ENCODE measurements around the gene KCNRG. TPM values are rescaled to one million over a fixed set of nuclear protein-coding genes. Genes with fewer than 3 reads are reported as not detected.
A peak's percentile ranks its signal among the peaks of the same experiment; 100 is the strongest.
"Not testable (repeated sequence)": the region's sequence is repeated elsewhere in the genome, so short reads cannot be mapped to it uniquely, and the experiment has no call there.

KCNRG gene
- total RNA-seq, 5 donors from 2014 or later (not counting 1 experiment from before 2014, with no cell fraction given): 0.47 to 1.5 (median 0.75) TPM

- ChIA-PET POLR2A (no interaction called here), CTCF (no interaction called here)
- H3K27me3 ChIP-seq (replicated peaks in 1 of 2; ENCODE audit: control insufficient read depth in 2 of 2, extremely low read depth in 1 of 2, insufficient read depth in 2 of 2, low read length in 1 of 2): no peaks in the 10 kb centered on the region
- ATAC-seq (replicated peaks in 1 of 4): no peak
- Mint-ChIP-seq H3K27me3 (no peaks in the 10 kb centered on the region), H3K36me3 (peaks cover 2% of the 10 kb centered on the region), H3K4me3 (no peak overlapping the region), H3K27ac (no peak overlapping the region), H3K4me1 (no peaks in the 10 kb centered on the region), H3K9me3 (no peaks in the 10 kb centered on the region)
- no peaks in the 10 kb centered on the region for H3K4me1 ChIP-seq (ENCODE audit: control insufficient read depth in 1 of 2, extremely low read depth in 1 of 2, insufficient read depth in 2 of 2, low read length in 2 of 2)
- H3K9me3 ChIP-seq: no peaks in the 10 kb centered on the region
- H3K4me3 ChIP-seq (ENCODE audit: control insufficient read depth in 1 of 2, extremely low read depth in 1 of 2, low read length in 1 of 2): no peak overlapping the region
- no peaks in the 10 kb centered on the region for H3K36me3 ChIP-seq (ENCODE audit: control insufficient read depth in 2 of 2, extremely low read depth in 1 of 2, insufficient read depth in 1 of 2, low read length in 1 of 2)
- no peak overlapping the region for H3K27ac ChIP-seq (ENCODE audit: low read length)
- DNase-seq: no peak
These were observed 22.5 kb downstream of the KCNRG start for GRCh38 chr13:50037788-50038187.

GRCh38 chr13:50038266-50038665 is 23.0 kb downstream of the KCNRG start:
- no peaks in the 10 kb centered on the region for H3K4me1 ChIP-seq (ENCODE audit: control insufficient read depth in 1 of 2, extremely low read depth in 1 of 2, insufficient read depth in 2 of 2, low read length in 2 of 2)
- no peaks in the 10 kb centered on the region for H3K9me3 ChIP-seq
- H3K4me3 ChIP-seq (ENCODE audit: control insufficient read depth in 1 of 2, extremely low read depth in 1 of 2, low read length in 1 of 2): no peak overlapping the region
- Mint-ChIP-seq H3K27ac (no peak overlapping the region), H3K4me3 (no peak overlapping the region), H3K36me3 (peaks cover 2% of the 10 kb centered on the region), H3K27me3 (no peaks in the 10 kb centered on the region), H3K4me1 (no peaks in the 10 kb centered on the region), H3K9me3 (no peaks in the 10 kb centered on the region)
- no peaks in the 10 kb centered on the region for H3K36me3 ChIP-seq (ENCODE audit: control insufficient read depth in 2 of 2, extremely low read depth in 1 of 2, insufficient read depth in 1 of 2, low read length in 1 of 2)
- H3K27ac ChIP-seq (ENCODE audit: low read length): no peak overlapping the region
- WGBS (ENCODE audit: insufficient coverage): 100% methylated on average over 3 of the region's 6 CpGs
- ChIA-PET CTCF (interaction anchor here (0.6 to 0.7 kb wide), 3 partner anchors 22 to 1637 kb away, joined by 3 to 6 read pairs (median 5); no protein-coding TSS in a partner anchor), POLR2A (interaction anchor here in 1 of 2 donors (0.7 kb wide), 2 partner anchors 14 to 1713 kb away, joined by 3 to 21 read pairs; no protein-coding TSS in a partner anchor)
- DNase-seq (no peak), ATAC-seq (replicated peaks in 1 of 4) (no peak)
- no peaks in the 10 kb centered on the region for H3K27me3 ChIP-seq (replicated peaks in 1 of 2; ENCODE audit: control insufficient read depth in 2 of 2, extremely low read depth in 1 of 2, insufficient read depth in 2 of 2, low read length in 1 of 2)

GRCh38 chr13:50052478-50052877 is 37.2 kb downstream of the KCNRG start:
- Histone ChIP-seq H3K36me3 (ENCODE audit: control insufficient read depth in 2 of 2, extremely low read depth in 1 of 2, insufficient read depth in 1 of 2, low read length in 1 of 2) (peaks cover 4 to 7% of the 10 kb centered on the region in 2 donors), H3K4me3 (ENCODE audit: control insufficient read depth in 1 of 2, extremely low read depth in 1 of 2, low read length in 1 of 2) (no peak overlapping the region), H3K4me1 (ENCODE audit: control insufficient read depth in 1 of 2, extremely low read depth in 1 of 2, insufficient read depth in 2 of 2, low read length in 2 of 2) (no peaks in the 10 kb centered on the region), H3K9me3 (no peaks in the 10 kb centered on the region), H3K27ac (ENCODE audit: low read length) (no peak overlapping the region), H3K27me3 (replicated peaks in 1 of 2; ENCODE audit: control insufficient read depth in 2 of 2, extremely low read depth in 1 of 2, insufficient read depth in 2 of 2, low read length in 1 of 2) (no peaks in the 10 kb centered on the region)
- Mint-ChIP-seq H3K9me3 (peaks cover 0 to 4% (median 3%) of the 10 kb centered on the region in 3 donors), H3K27me3 (no peaks in the 10 kb centered on the region), H3K4me1 (peaks cover 6 to 27% (median 14%) of the 10 kb centered on the region in 3 donors), H3K4me3 (no peak overlapping the region), H3K36me3 (peaks cover 25% of the 10 kb centered on the region), H3K27ac (no peak overlapping the region)
- DNase-seq (no peak), ATAC-seq (replicated peaks in 1 of 4) (no peak)
- 67% methylated on average over 1 of the region's 4 CpGs for WGBS (ENCODE audit: insufficient coverage)
- CTCF ChIA-PET: no interaction called here
- POLR2A ChIA-PET: no interaction called here

GRCh38 chr13:50053844-50054243 is 38.6 kb downstream of the KCNRG start:
- Mint-ChIP-seq H3K4me3 (no peak overlapping the region), H3K9me3 (peaks cover 0 to 4% (median 3%) of the 10 kb centered on the region in 3 donors), H3K27ac (peak overlapping the region in 1 of 2 donors; percentile 11), H3K4me1 (peaks cover 6 to 31% (median 14%) of the 10 kb centered on the region in 3 donors), H3K27me3 (no peaks in the 10 kb centered on the region), H3K36me3 (peaks cover 29% of the 10 kb centered on the region)
- CTCF ChIA-PET: no interaction called here
- Histone ChIP-seq H3K36me3 (ENCODE audit: control insufficient read depth in 2 of 2, extremely low read depth in 1 of 2, insufficient read depth in 1 of 2, low read length in 1 of 2) (peaks cover 4 to 7% of the 10 kb centered on the region in 2 donors), H3K27me3 (replicated peaks in 1 of 2; ENCODE audit: control insufficient read depth in 2 of 2, extremely low read depth in 1 of 2, insufficient read depth in 2 of 2, low read length in 1 of 2) (no peaks in the 10 kb centered on the region), H3K4me3 (ENCODE audit: control insufficient read depth in 1 of 2, extremely low read depth in 1 of 2, low read length in 1 of 2) (no peak overlapping the region), H3K4me1 (ENCODE audit: control insufficient read depth in 1 of 2, extremely low read depth in 1 of 2, insufficient read depth in 2 of 2, low read length in 2 of 2) (no peaks in the 10 kb centered on the region), H3K27ac (ENCODE audit: low read length) (no peak overlapping the region), H3K9me3 (no peaks in the 10 kb centered on the region)
- DNase-seq: no peak
- no peak for ATAC-seq (replicated peaks in 1 of 4)
- no CpG with 5 or more reads among the region's 1 CpG for WGBS (ENCODE audit: insufficient coverage)
- POLR2A ChIA-PET: no interaction called here

GRCh38 chr13:50055454-50055853 is 40.2 kb downstream of the KCNRG start:
- Histone ChIP-seq H3K27ac (ENCODE audit: low read length) (no peak overlapping the region), H3K4me1 (ENCODE audit: control insufficient read depth in 1 of 2, extremely low read depth in 1 of 2, insufficient read depth in 2 of 2, low read length in 2 of 2) (no peaks in the 10 kb centered on the region), H3K27me3 (replicated peaks in 1 of 2; ENCODE audit: control insufficient read depth in 2 of 2, extremely low read depth in 1 of 2, insufficient read depth in 2 of 2, low read length in 1 of 2) (no peaks in the 10 kb centered on the region), H3K36me3 (ENCODE audit: control insufficient read depth in 2 of 2, extremely low read depth in 1 of 2, insufficient read depth in 1 of 2, low read length in 1 of 2) (peaks cover 4 to 7% of the 10 kb centered on the region in 2 donors), H3K4me3 (ENCODE audit: control insufficient read depth in 1 of 2, extremely low read depth in 1 of 2, low read length in 1 of 2) (no peak overlapping the region), H3K9me3 (no peaks in the 10 kb centered on the region)
- H3K4me1 Mint-ChIP-seq: peaks cover 6 to 33% (median 14%) of the 10 kb centered on the region in 3 donors
- ChIA-PET CTCF (no interaction called here), POLR2A (no interaction called here)
- 89% methylated on average over 1 of the region's 1 CpG for WGBS (ENCODE audit: insufficient coverage)
- DNase-seq (no peak), ATAC-seq (replicated peaks in 1 of 4) (no peak)
- H3K9me3 Mint-ChIP-seq: peaks cover 0 to 4% (median 3%) of the 10 kb centered on the region in 3 donors
- H3K27ac Mint-ChIP-seq: peak overlapping the region in 1 of 2 donors; percentile 16
- H3K36me3 Mint-ChIP-seq: peaks cover 37% of the 10 kb centered on the region
- H3K4me3 Mint-ChIP-seq: no peak overlapping the region
- no peaks in the 10 kb centered on the region for H3K27me3 Mint-ChIP-seq

- Histone ChIP-seq H3K27ac (ENCODE audit: low read length) (no peak overlapping the region), H3K4me1 (ENCODE audit: control insufficient read depth in 1 of 2, extremely low read depth in 1 of 2, insufficient read depth in 2 of 2, low read length in 2 of 2) (no peaks in the 10 kb centered on the region), H3K9me3 (no peaks in the 10 kb centered on the region), H3K27me3 (replicated peaks in 1 of 2; ENCODE audit: control insufficient read depth in 2 of 2, extremely low read depth in 1 of 2, insufficient read depth in 2 of 2, low read length in 1 of 2) (no peaks in the 10 kb centered on the region), H3K36me3 (ENCODE audit: control insufficient read depth in 2 of 2, extremely low read depth in 1 of 2, insufficient read depth in 1 of 2, low read length in 1 of 2) (peaks cover 0 to 3% of the 10 kb centered on the region in 2 donors), H3K4me3 (ENCODE audit: control insufficient read depth in 1 of 2, extremely low read depth in 1 of 2, low read length in 1 of 2) (no peak overlapping the region)
- CTCF ChIA-PET: no interaction called here
- Mint-ChIP-seq H3K27me3 (no peaks in the 10 kb centered on the region), H3K9me3 (no peaks in the 10 kb centered on the region), H3K4me1 (peaks cover under 1 to 20% (median 7%) of the 10 kb centered on the region in 3 donors), H3K36me3 (peaks cover 15% of the 10 kb centered on the region), H3K27ac (no peak overlapping the region), H3K4me3 (no peak overlapping the region)
- DNase-seq: no peak
- no peak for ATAC-seq (replicated peaks in 1 of 4)
- POLR2A ChIA-PET: interaction anchor here in 1 of 2 donors (0.6 to 1.3 kb wide), 2 partner anchors 8 to 64 kb away, joined by 3 to 5 read pairs; no protein-coding TSS in a partner anchor
- WGBS (ENCODE audit: insufficient coverage): no CpG with 5 or more reads among the region's 1 CpG
These were observed 45.5 kb downstream of the KCNRG start for GRCh38 chr13:50060718-50061117.

- DNase-seq; ATAC-seq (replicated peaks in 1 of 4); H3K27ac Mint-ChIP-seq; H3K36me3 ChIP-seq (ENCODE audit: control insufficient read depth in 2 of 2, extremely low read depth in 1 of 2, insufficient read depth in 1 of 2, low read length in 1 of 2); H3K9me3 Mint-ChIP-seq; CTCF ChIA-PET; H3K27me3 ChIP-seq (replicated peaks in 1 of 2; ENCODE audit: control insufficient read depth in 2 of 2, extremely low read depth in 1 of 2, insufficient read depth in 2 of 2, low read length in 1 of 2); H3K27ac ChIP-seq (ENCODE audit: low read length); H3K4me3 ChIP-seq (ENCODE audit: control insufficient read depth in 1 of 2, extremely low read depth in 1 of 2, low read length in 1 of 2); H3K4me1 ChIP-seq (ENCODE audit: control insufficient read depth in 1 of 2, extremely low read depth in 1 of 2, insufficient read depth in 2 of 2, low read length in 2 of 2); H3K4me3 Mint-ChIP-seq; H3K27me3 Mint-ChIP-seq; H3K9me3 ChIP-seq: not testable (repeated sequence)
- WGBS (ENCODE audit: insufficient coverage): no CpG with 5 or more reads among the region's 7 CpGs
- H3K36me3 Mint-ChIP-seq: peaks cover 28% of the 10 kb centered on the region
- POLR2A ChIA-PET: interaction anchor here in 1 of 2 donors (0.6 kb wide), 1 partner anchor 1849 kb away, joined by 3 read pairs; no protein-coding TSS in a partner anchor
- peaks cover 0 to 16% (median 0%) of the 10 kb centered on the region in 3 donors for H3K4me1 Mint-ChIP-seq
These were observed 47.1 kb downstream of the KCNRG start for GRCh38 chr13:50062336-50062735.
